Suprapubic skin (tissue), 4 donors: ENCODE results near the gene ARHGEF12. TPM values are rescaled to one million over a fixed set of nuclear protein-coding genes. Genes with fewer than 3 reads are reported as not detected.

Source experiments
- DNase-seq, 2 donors: peaks; one replicate each; pipeline ENCODE4 v3.0.0-alpha.2; 2019; ENCODE audit warnings: low spot score in 2 of 2
- H3K27ac ChIP-seq: fragments of 200-600 bp; sonication (generic); one replicate; pipeline ENCODE4 v1.5.1; 2019
- H3K27me3 ChIP-seq: fragments of 200-600 bp; sonication (generic); one replicate; pipeline ENCODE4 v1.5.1; 2019
- H3K36me3 ChIP-seq: fragments of 200-600 bp; sonication (generic); one replicate; pipeline ENCODE4 v1.5.1; 2019
- H3K4me1 ChIP-seq: fragments of 200-600 bp; sonication (generic); one replicate; pipeline ENCODE4 v1.5.1; 2019
- H3K4me3 ChIP-seq: fragments of 200-600 bp; sonication (generic); one replicate; pipeline ENCODE4 v1.5.1; 2019; ENCODE audit warnings: mild to moderate bottlenecking
- H3K9me3 ChIP-seq: fragments of 200-600 bp; sonication (generic); one replicate; pipeline ENCODE4 v1.5.1; 2019
- CTCF ChIP-seq, 2 donors: fragments of 200-600 bp in 1 of 2; fragments of 450-650 bp in 1 of 2; sonication (generic) in 1 of 2; IDR thresholded peaks; one replicate each; pipeline ENCODE4 v1.5.1; 2016 to 2019; ENCODE audit warnings: antibody characterized with exemption in 2 of 2, mild to moderate bottlenecking in 1 of 2, moderate library complexity in 1 of 2
- EP300 ChIP-seq: sonication (generic); formaldehyde crosslinking; IDR thresholded peaks from one replicate; pipeline ENCODE4 v1.6.1; 2017; ENCODE audit warnings: antibody characterized with exemption
- POLR2A ChIP-seq, 2 donors: fragments of 450-650 bp; IDR thresholded peaks; one replicate each; pipeline ENCODE4 v1.6.1; 2017; ENCODE audit warnings: antibody characterized with exemption in 2 of 2, mild to moderate bottlenecking in 2 of 2, moderate library complexity in 2 of 2
- POLR2AphosphoS5 ChIP-seq, 3 donors: sonication (generic); formaldehyde crosslinking; IDR thresholded peaks; one replicate each; pipeline ENCODE4 v1.6.1; 2017; ENCODE audit warnings: antibody characterized with exemption in 3 of 3
- WGBS: methylation state at CpG from one replicate; pipeline ENCODE4 v1.1.5; 2018; 5-methylcytosine and 5-hydroxymethylcytosine counted together
- total RNA-seq, 4 donors: library from RNA; depleted of rRNA; stranded (reverse); fragments of >200 nt; gene quantifications; one replicate each; pipeline ENCODE4 v1.1.0, GENCODE V29; 2016

ARHGEF12 gene
- total RNA-seq, 4 donors from 2014 or later: 107 to 222 (median 138) TPM

- 83% methylated on average over 1 of the region's 1 CpG for WGBS
- H3K36me3 ChIP-seq: peaks cover 22% of the 10 kb centered on the region
- H3K27ac ChIP-seq: no peak overlapping the region
- H3K4me3 ChIP-seq: no peak overlapping the region
- H3K27me3 ChIP-seq: no peaks in the 10 kb centered on the region
- DNase-seq: no peak
- TF ChIP-seq EP300 (no peak), POLR2AphosphoS5 (IDR thresholded peaks at IDR 0.05) (no peak), POLR2A (IDR thresholded peaks at IDR 0.05) (no peak), CTCF (IDR thresholded peaks at IDR 0.05) (no peak)
- no peaks in the 10 kb centered on the region for H3K9me3 ChIP-seq
- no peaks in the 10 kb centered on the region for H3K4me1 ChIP-seq
Measured at GRCh38 chr11:120489799-120490198, 153.6 kb downstream of the ARHGEF12 start.

GRCh38 chr11:120492486-120492885 is 156.3 kb downstream of the ARHGEF12 start:
- WGBS: 64% methylated on average over 3 of the region's 3 CpGs

GRCh38 chr11:120494595-120494994 is 158.4 kb downstream of the ARHGEF12 start:
- no peak overlapping the region for H3K27ac ChIP-seq
- H3K36me3 ChIP-seq: peaks cover 7% of the 10 kb centered on the region
- no peak for DNase-seq
- WGBS: 50% methylated on average over 2 of the region's 2 CpGs
- no peaks in the 10 kb centered on the region for H3K27me3 ChIP-seq
- no peak overlapping the region for H3K4me3 ChIP-seq
- no peak for TF ChIP-seq POLR2A (IDR thresholded peaks at IDR 0.05)
- no peaks in the 10 kb centered on the region for H3K4me1 ChIP-seq
- H3K9me3 ChIP-seq: no peaks in the 10 kb centered on the region

More at GRCh38 chr11:120492486-120492885, 156.3 kb downstream of the ARHGEF12 start:
- Histone ChIP-seq H3K9me3 (no peaks in the 10 kb centered on the region), H3K27me3 (no peaks in the 10 kb centered on the region), H3K27ac (no peak overlapping the region), H3K4me1 (no peaks in the 10 kb centered on the region), H3K36me3 (peaks cover 7% of the 10 kb centered on the region), H3K4me3 (no peak overlapping the region)
- TF ChIP-seq EP300 (no peak), POLR2A (IDR thresholded peaks at IDR 0.05) (no peak), CTCF (IDR thresholded peaks at IDR 0.05) (no peak), POLR2AphosphoS5 (IDR thresholded peaks at IDR 0.05) (no peak)
- DNase-seq: no peak

- no peak overlapping the region for H3K27ac ChIP-seq
- H3K4me1 ChIP-seq: no peaks in the 10 kb centered on the region
- H3K9me3 ChIP-seq: no peaks in the 10 kb centered on the region
- H3K4me3 ChIP-seq: no peak overlapping the region
- H3K27me3 ChIP-seq: peaks cover 5% of the 10 kb centered on the region
- TF ChIP-seq EP300 (no peak), POLR2AphosphoS5 (IDR thresholded peaks at IDR 0.05) (no peak), CTCF (IDR thresholded peaks at IDR 0.05) (no peak), POLR2A (IDR thresholded peaks at IDR 0.05) (no peak)
- no peak for DNase-seq
- WGBS: 86% methylated on average over 8 of the region's 8 CpGs
- no peaks in the 10 kb centered on the region for H3K36me3 ChIP-seq
Measured at GRCh38 chr11:120499088-120499487, 162.9 kb downstream of the ARHGEF12 start.

- no peak for DNase-seq
- H3K4me3 ChIP-seq: no peak overlapping the region
- no peaks in the 10 kb centered on the region for H3K4me1 ChIP-seq
- no peaks in the 10 kb centered on the region for H3K9me3 ChIP-seq
- 76% methylated on average over 5 of the region's 5 CpGs for WGBS
- H3K27me3 ChIP-seq: peaks cover 9% of the 10 kb centered on the region
- no peak overlapping the region for H3K27ac ChIP-seq
- TF ChIP-seq CTCF (IDR thresholded peaks at IDR 0.05) (no peak), POLR2AphosphoS5 (IDR thresholded peaks at IDR 0.05) (no peak), EP300 (no peak), POLR2A (IDR thresholded peaks at IDR 0.05) (no peak)
- no peaks in the 10 kb centered on the region for H3K36me3 ChIP-seq
Measured at GRCh38 chr11:120499859-120500258, 163.6 kb downstream of the ARHGEF12 start.
